Endothelial cell of umbilical vein (primary cell): Measurements from ENCODE around the gene FARP2. TPM values are rescaled to one million over a fixed set of nuclear protein-coding genes. Genes with fewer than 3 reads are reported as not detected.

ENCODE experiments used
- BruUV-seq: library from RNA; stranded (reverse); fragments of 400-500 nt; replicated peaks from 2 replicates; lab custom pipeline; 2021; lab: Mats Ljungman, UMichigan
- CTCF ChIA-PET: fragments of 300-600, 350-600 bp; sonication (Branson Sonifier 250); formaldehyde crosslinking; loops from one replicate; lab custom pipeline; 2021; ENCODE audit warnings: antibody characterized with exemption, inconsistent platforms; lab: Charles Lee
- POLR2A ChIA-PET: fragments of 300-600, 350-600 bp; sonication (Branson Sonifier 250); formaldehyde crosslinking; loops from one replicate; lab custom pipeline; 2021; ENCODE audit warnings: antibody characterized with exemption, inconsistent platforms; lab: Charles Lee
- DNase-seq: peaks from one replicate; pipeline ENCODE4 v3.0.0-alpha.2; 2011; ENCODE audit warnings: low read depth, low spot score
- FAIRE-seq: peaks from 2 replicates; lab custom pipeline; 2011; peaks lifted over from hg19 to GRCh38; lab: Jason Lieb, UNC
- H2AFZ ChIP-seq: 2 replicates; pipeline ENCODE4 v1.6.0; 2012; ENCODE audit warnings: low read depth, low read length, control low read depth, inconsistent platforms
- H3K27ac ChIP-seq: 2 replicates; pipeline ENCODE4 v1.5.1; 2011; ENCODE audit warnings: low read depth, mild to moderate bottlenecking, control low read depth, low read length, moderate library complexity; ENCODE audit not compliant: insufficient read depth
- H3K27me3 ChIP-seq, 2 experiments: 2 replicates each; pipeline versions ENCODE4 v1.6.0 to v1.6.1; 2011; ENCODE audit warnings: low read length in 2 of 2, mixed read lengths in 1 of 2; ENCODE audit not compliant: control insufficient read depth in 2 of 2, insufficient read depth in 2 of 2
- H3K36me3 ChIP-seq, 2 experiments: 2 replicates in 1 of 2; 3 replicates in 1 of 2; pipeline ENCODE4 v1.5.1; 2011; ENCODE audit warnings: low read length in 2 of 2, mild to moderate bottlenecking in 1 of 2, moderate library complexity in 1 of 2; ENCODE audit not compliant: control insufficient read depth in 2 of 2, insufficient read depth in 2 of 2; ENCODE audit errors: extremely low read depth in 1 of 2
- H3K4me1 ChIP-seq: 3 replicates; pipeline ENCODE4 v1.5.1; 2011; ENCODE audit warnings: mild to moderate bottlenecking, low read length; ENCODE audit not compliant: control insufficient read depth, insufficient read depth; ENCODE audit errors: extremely low read depth
- H3K4me2 ChIP-seq: 2 replicates; pipeline ENCODE4 v1.6.1; 2011; ENCODE audit warnings: low read length, control low read depth, mixed read lengths; ENCODE audit not compliant: insufficient read depth
- H3K4me3 ChIP-seq, 3 experiments: fragments of 200-600 bp in 1 of 3; sonication (generic), shearing (Covaris generic) in 1 of 3; replicated peaks in 1 of 3; 2 replicates each; pipeline ENCODE4 v1.5.1; 2011 to 2016; ENCODE audit warnings: control low read depth in 3 of 3, low read length in 3 of 3, mild to moderate bottlenecking in 2 of 3, inconsistent platforms in 1 of 3, low read depth in 1 of 3, moderate library complexity in 1 of 3; ENCODE audit not compliant: insufficient read depth in 1 of 3
- H3K79me2 ChIP-seq: 2 replicates; pipeline ENCODE4 v1.6.0; 2012; ENCODE audit warnings: low read length, inconsistent platforms; ENCODE audit not compliant: control insufficient read depth, insufficient read depth
- H3K9ac ChIP-seq: replicated peaks from 2 replicates; pipeline ENCODE3; 2011; ENCODE audit warnings: low read length, control low read depth; ENCODE audit not compliant: insufficient read depth; ENCODE audit errors: extremely low read depth
- H3K9me1 ChIP-seq: replicated peaks from 3 replicates; pipeline ENCODE4 v1.6.0; 2011; ENCODE audit warnings: mild to moderate bottlenecking, low read length; ENCODE audit not compliant: control insufficient read depth, insufficient read depth; ENCODE audit errors: extremely low read depth
- H3K9me3 ChIP-seq: replicated peaks from 2 replicates; pipeline ENCODE4 v1.5.1; 2012; ENCODE audit warnings: low read length, inconsistent platforms; ENCODE audit not compliant: control insufficient read depth, insufficient read depth
- H4K20me1 ChIP-seq: replicated peaks from 2 replicates; pipeline ENCODE3; 2011; ENCODE audit warnings: mild to moderate bottlenecking, low read length; ENCODE audit not compliant: control insufficient read depth, insufficient read depth; ENCODE audit errors: extremely low read depth
- FOS ChIP-seq: IDR thresholded peaks from 2 replicates; pipeline ENCODE4 v1.6.1; 2011; ENCODE audit warnings: mild to moderate bottlenecking, low read length, moderate library complexity, borderline replicate concordance; ENCODE audit not compliant: insufficient read depth
- GATA2 ChIP-seq: IDR thresholded peaks from 2 replicates; pipeline ENCODE4 v1.7.0; 2011; ENCODE audit warnings: low read depth, mild to moderate bottlenecking, moderate library complexity, mixed read lengths, low read length; ENCODE audit not compliant: insufficient read length, insufficient read depth
- MYC ChIP-seq: IDR thresholded peaks from one replicate; pipeline ENCODE4 v1.6.1; 2011; ENCODE audit warnings: mild to moderate bottlenecking, low read depth, low read length
- POLR2A ChIP-seq: IDR thresholded peaks from 2 replicates; pipeline ENCODE4 v1.6.1; 2012; ENCODE audit warnings: low read depth, mild to moderate bottlenecking, control low read depth, low read length
- POLR2AphosphoS5 ChIP-seq: IDR thresholded peaks from 2 replicates; pipeline ENCODE4 v1.6.1; 2012; ENCODE audit warnings: low read depth, mild to moderate bottlenecking, control low read depth, low read length, moderate library complexity; ENCODE audit not compliant: insufficient read depth
- dilution Hi-C: fragments of 300-500 bp; cut with MboI; formaldehyde crosslinking; loops from one replicate; pipeline ENCODE4 v1.15.0; 2019; ENCODE audit warnings: low sequenced_read_pairs; ENCODE audit not compliant: extremely low pct_ligation_motif_present
- intact Hi-C: fragments of 100-400 bp; cut with micrococcal nuclease; formaldehyde crosslinking; loops from one replicate; pipeline ENCODE4 v1.10.0; 2022
- polyA plus RNA-seq, 4 experiments: library from polyadenylated mRNA; depleted of rRNA in 3 of 4; stranded (reverse) in 3 of 4; unstranded in 1 of 4; fragments of >200 nt; gene quantifications; 2 replicates each; pipeline versions ENCODE4 v1.2.1 to v1.2.3, GENCODE V29; 2011 to 2012; ENCODE audit warnings: missing spikeins in 1 of 4
- total RNA-seq: library from RNA; stranded (reverse); gene quantifications from 2 replicates; pipeline ENCODE4 v1.2.3, GENCODE V29; 2021
- TF ChIP-seq, protein P1 (sequence below), 2 donors: IDR thresholded peaks; 1 replicate in 1 of 2; 2 replicates in 1 of 2; pipeline ENCODE4 v1.5.1; 2011; ENCODE audit warnings: low read length in 2 of 2, mild to moderate bottlenecking in 2 of 2, moderate library complexity in 2 of 2, control low read depth in 1 of 2, inconsistent platforms in 1 of 2, low read depth in 1 of 2; ENCODE audit not compliant: insufficient read depth in 1 of 2; ENCODE audit errors: extremely low read depth in 1 of 2

The FARP2 gene
- total and polyA plus RNA-seq, 2 donors (not counting 3 experiments of a cell fraction or from before 2014, with no cell fraction given), result 15.3 to 45.3 TPM

DNA sequence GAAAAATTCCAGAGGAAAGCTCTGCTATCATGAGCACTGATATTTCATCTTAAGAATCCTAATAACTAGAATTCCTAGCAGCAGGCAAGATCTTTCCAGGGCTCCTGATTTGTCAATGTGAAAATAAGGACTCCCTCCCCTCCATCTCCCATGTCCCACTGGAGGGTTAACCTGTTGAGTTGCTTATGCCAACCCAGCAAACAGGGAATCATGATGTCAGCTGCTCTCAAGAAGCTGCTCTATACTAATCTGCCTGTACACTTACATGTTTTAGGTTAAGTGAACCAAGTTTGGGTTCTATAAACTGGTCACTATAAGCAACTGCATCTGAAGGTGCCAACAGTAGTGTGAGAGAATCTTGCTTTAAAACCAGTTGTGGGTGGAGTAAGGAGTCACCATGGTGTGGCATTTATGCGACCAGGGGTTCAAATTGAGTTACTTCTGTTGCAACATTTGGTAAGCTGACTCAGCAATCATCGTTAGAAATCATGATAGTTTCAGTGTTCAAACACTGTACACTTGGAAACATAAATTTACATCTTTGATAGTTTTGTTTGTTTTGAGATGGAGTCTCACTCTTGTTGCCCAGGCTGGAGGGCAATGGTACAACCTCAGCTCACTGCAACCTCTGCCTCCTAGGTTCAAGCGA lies 98.9 kb downstream of the FARP2 start:
- Histone ChIP-seq H2AFZ (no peak overlapping the region), H3K27ac (no peak overlapping the region), H3K4me1 (no peaks in the 10 kb centered on the region), H3K4me3 (no peak overlapping the region), H3K4me2 (no peak overlapping the region), H3K9me3 (no peaks in the 10 kb centered on the region), H4K20me1 (no peaks in the 10 kb centered on the region), H3K36me3 (no peaks in the 10 kb centered on the region), H3K9me1 (no peaks in the 10 kb centered on the region), H3K27me3 (no peaks in the 10 kb centered on the region), H3K79me2 (no peaks in the 10 kb centered on the region), H3K9ac (no peak overlapping the region)
- ChIA-PET CTCF (no interaction called here), POLR2A (interaction anchor here (0.8 kb wide), 1 partner anchor 8 kb away, joined by 5 read pairs; no protein-coding TSS in a partner anchor)
- no peak for TF ChIP-seq GATA2
- no peak for TF ChIP-seq POLR2A
- TF ChIP-seq FOS, result no peak
- TF ChIP-seq MYC, result no peak
- TF ChIP-seq, protein P1, sequence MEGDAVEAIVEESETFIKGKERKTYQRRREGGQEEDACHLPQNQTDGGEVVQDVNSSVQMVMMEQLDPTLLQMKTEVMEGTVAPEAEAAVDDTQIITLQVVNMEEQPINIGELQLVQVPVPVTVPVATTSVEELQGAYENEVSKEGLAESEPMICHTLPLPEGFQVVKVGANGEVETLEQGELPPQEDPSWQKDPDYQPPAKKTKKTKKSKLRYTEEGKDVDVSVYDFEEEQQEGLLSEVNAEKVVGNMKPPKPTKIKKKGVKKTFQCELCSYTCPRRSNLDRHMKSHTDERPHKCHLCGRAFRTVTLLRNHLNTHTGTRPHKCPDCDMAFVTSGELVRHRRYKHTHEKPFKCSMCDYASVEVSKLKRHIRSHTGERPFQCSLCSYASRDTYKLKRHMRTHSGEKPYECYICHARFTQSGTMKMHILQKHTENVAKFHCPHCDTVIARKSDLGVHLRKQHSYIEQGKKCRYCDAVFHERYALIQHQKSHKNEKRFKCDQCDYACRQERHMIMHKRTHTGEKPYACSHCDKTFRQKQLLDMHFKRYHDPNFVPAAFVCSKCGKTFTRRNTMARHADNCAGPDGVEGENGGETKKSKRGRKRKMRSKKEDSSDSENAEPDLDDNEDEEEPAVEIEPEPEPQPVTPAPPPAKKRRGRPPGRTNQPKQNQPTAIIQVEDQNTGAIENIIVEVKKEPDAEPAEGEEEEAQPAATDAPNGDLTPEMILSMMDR (IDR thresholded peaks at IDR 0.05; ENCODE audit: extremely low read depth in 1 of 2, insufficient read depth in 1 of 2, low read depth in 1 of 2, low read length in 2 of 2), result no peak
- no peak for TF ChIP-seq POLR2AphosphoS5
- no TSS peak for BruUV-seq
- dilution Hi-C loops, result no loop called here
- FAIRE-seq (no peak), DNase-seq (no peak)
- intact Hi-C loops, result loop anchor here (5.0 kb wide), 1 partner anchor 73 kb away; no protein-coding TSS in a partner anchor
